GM12878 (cell line): ENCODE data around the gene LCN12. TPM values are rescaled to one million over a fixed set of nuclear protein-coding genes. Genes with fewer than 3 reads are reported as not detected.
A peak's percentile ranks its signal among the peaks of the same experiment; 100 is the strongest.

Experiments
- ATAC-seq: fragments of 200-7000 bp; cut with Tn5 transposase; 3 replicates; pipeline ENCODE4 v1.9.1; 2020; ENCODE audit warnings: mild to moderate bottlenecking, moderate library complexity
- BruUV-seq: library from RNA; stranded (reverse); fragments of 400-500 nt; replicated peaks from 2 replicates; lab custom pipeline; 2021; lab: Mats Ljungman, UMichigan
- CTCF ChIA-PET: fragments of 300-600 bp; sonication (Branson Sonifier 250); formaldehyde crosslinking; extraction: SDS; loops from one replicate; lab custom pipeline; 2021; ENCODE audit warnings: inconsistent platforms; lab: Yijun Ruan, JAX
- POLR2A ChIA-PET: fragments of 350-600 bp; formaldehyde crosslinking; extraction: SDS; loops from one replicate; lab custom pipeline; 2021; ENCODE audit warnings: inconsistent platforms; lab: Charles Lee
- RAD21 ChIA-PET: fragments of 300-600 bp; sonication (Branson Sonifier 250); formaldehyde crosslinking; loops from one replicate; lab custom pipeline; 2023; ENCODE audit warnings: antibody characterized with exemption; ENCODE audit not compliant: unreplicated experiment; lab: Charles Lee
- SMC1A ChIA-PET: fragments of 300-600 bp; sonication (Branson Sonifier 250); formaldehyde crosslinking; loops from one replicate; lab custom pipeline; 2023; ENCODE audit not compliant: unreplicated experiment, uncharacterized antibody; lab: Charles Lee
- DNase-seq: peaks from one replicate; pipeline ENCODE4 v3.0.0-alpha.2; 2011; ENCODE audit warnings: low read depth, low spot score
- FAIRE-seq: peaks from 3 replicates; lab custom pipeline; 2011; peaks lifted over from hg19 to GRCh38; lab: Jason Lieb, UNC
- H2AFZ ChIP-seq: 2 replicates; pipeline ENCODE4 v1.6.0; 2011; ENCODE audit warnings: low read depth, low read length, control low read depth; ENCODE audit not compliant: control insufficient read depth
- H3K27ac ChIP-seq: 2 replicates; pipeline ENCODE4 v1.5.1; 2011; ENCODE audit warnings: control low read depth; ENCODE audit not compliant: control insufficient read depth, insufficient read depth
- H3K27me3 ChIP-seq, 2 experiments: replicated peaks in 1 of 2; 2 replicates each; pipeline versions ENCODE4 v1.6.0 to v1.6.1; 2011; ENCODE audit warnings: low read length in 1 of 2; ENCODE audit not compliant: control insufficient read depth in 2 of 2, insufficient read depth in 2 of 2
- H3K36me3 ChIP-seq, 2 experiments: 2 replicates each; pipeline ENCODE4 v1.5.1; 2011; ENCODE audit warnings: low read length in 1 of 2; ENCODE audit not compliant: control insufficient read depth in 2 of 2, insufficient read depth in 2 of 2
- H3K4me1 ChIP-seq: 2 replicates; pipeline ENCODE4 v1.6.1; 2011; ENCODE audit warnings: mild to moderate bottlenecking, low read length, moderate library complexity, mixed read lengths; ENCODE audit not compliant: control insufficient read depth, insufficient read depth
- H3K4me2 ChIP-seq: 2 replicates; pipeline ENCODE4 v1.6.0; 2011; ENCODE audit warnings: control low read depth; ENCODE audit not compliant: control insufficient read depth, insufficient read depth
- H3K4me3 ChIP-seq: fragments of 200-600 bp; sonication (generic); 2 replicates; pipeline ENCODE4 v1.5.1; 2016
- H3K79me2 ChIP-seq: 2 replicates; pipeline ENCODE4 v1.6.0; 2011; ENCODE audit warnings: low read length; ENCODE audit not compliant: control insufficient read depth, insufficient read depth
- H3K9ac ChIP-seq: 2 replicates; pipeline ENCODE4 v1.8.0; 2011; ENCODE audit warnings: low read length, control low read depth, mixed read lengths; ENCODE audit not compliant: control insufficient read depth, insufficient read depth
- H3K9me3 ChIP-seq: replicated peaks from 3 replicates; pipeline ENCODE4 v1.5.1; 2011; ENCODE audit warnings: mild to moderate bottlenecking, low read length; ENCODE audit not compliant: control insufficient read depth, insufficient read depth
- H4K20me1 ChIP-seq: 2 replicates; pipeline ENCODE4 v1.6.0; 2011; ENCODE audit not compliant: control insufficient read depth, insufficient read depth
- ATF7 ChIP-seq: fragments of 450-650 bp; IDR thresholded peaks from 2 replicates; pipeline ENCODE4 v1.6.1; 2016; ENCODE audit warnings: low read depth, mild to moderate bottlenecking
- EGR1 ChIP-seq, 2 experiments: IDR thresholded peaks; 1 replicate in 1 of 2; 2 replicates in 1 of 2; pipeline ENCODE4 v1.6.1; 2011 to 2012; ENCODE audit warnings: low read depth in 2 of 2, low read length in 2 of 2, borderline replicate concordance in 1 of 2, mild to moderate bottlenecking in 1 of 2, moderate library complexity in 1 of 2
- EP300 ChIP-seq, 2 experiments: fragments of 150-350 bp in 1 of 2; IDR thresholded peaks; 2 replicates each; pipeline ENCODE4 v1.6.1; 2011 to 2012; ENCODE audit warnings: low read depth in 2 of 2, low read length in 2 of 2, borderline replicate concordance in 1 of 2, improper control_type of control experiment in 1 of 2, inconsistent platforms in 1 of 2; ENCODE audit not compliant: control insufficient read depth in 1 of 2
- EZH2 ChIP-seq: IDR thresholded peaks from 2 replicates; pipeline ENCODE4 v1.6.1; 2012; ENCODE audit warnings: low read depth, mild to moderate bottlenecking, control low read depth, inconsistent platforms, low read length, borderline replicate concordance; ENCODE audit not compliant: control insufficient read depth
- GABPA ChIP-seq: IDR thresholded peaks from 2 replicates; pipeline ENCODE4 v1.6.1; 2014; ENCODE audit warnings: antibody characterized with exemption, low read depth, mild to moderate bottlenecking, inconsistent platforms
- HDAC2 ChIP-seq: fragments of 200-600 bp; sonication (generic); IDR thresholded peaks from 2 replicates; pipeline ENCODE4 v1.6.1; 2017
- KDM1A ChIP-seq: fragments of 200-600 bp; sonication (generic); IDR thresholded peaks from 2 replicates; pipeline ENCODE4 v1.6.1; 2016; ENCODE audit warnings: borderline replicate concordance
- NFYA ChIP-seq: IDR thresholded peaks from 2 replicates; pipeline ENCODE4 v1.6.1; 2011; ENCODE audit warnings: low read depth, mild to moderate bottlenecking, low read length, improper control_type of control experiment, borderline replicate concordance
- POLR2AphosphoS5 ChIP-seq: IDR thresholded peaks from 2 replicates; pipeline ENCODE4 v1.6.1; 2011; ENCODE audit warnings: mild to moderate bottlenecking, low read length, inconsistent platforms
- RBBP5 ChIP-seq: fragments of 200-600 bp; sonication (generic); conservative IDR thresholded peaks from 2 replicates; pipeline ENCODE4 v1.6.1; 2016
- REST ChIP-seq: IDR thresholded peaks from 2 replicates; pipeline ENCODE4 v1.6.1; 2012; ENCODE audit warnings: mild to moderate bottlenecking, low read depth, low read length
- SREBF1 ChIP-seq: IDR thresholded peaks from 2 replicates; pipeline ENCODE4 v1.6.1; 2012; ENCODE audit warnings: mild to moderate bottlenecking, low read length
- ZNF384 ChIP-seq: IDR thresholded peaks from 2 replicates; pipeline ENCODE4 v1.6.1; 2012; ENCODE audit warnings: low read depth, mild to moderate bottlenecking, low read length, improper control_type of control experiment, borderline replicate concordance
- whole genome bisulfite sequencing: methylation state at CpG from one replicate; pipeline ENCODE4 v1.1.6; 2016; ENCODE audit warnings: low lambda C conversion rate; ENCODE audit not compliant: insufficient replicate concordance, insufficient coverage; ENCODE audit errors: missing lambda C conversion rate; 5-methylcytosine and 5-hydroxymethylcytosine counted together
- in situ Hi-C: fragments of 300-500 bp; cut with MboI; formaldehyde crosslinking; loops from 9 replicates; pipeline ENCODE4 v1.14.3; 2018; ENCODE audit warnings: mixed read lengths
- intact Hi-C: fragments of 100-400 bp; cut with micrococcal nuclease; formaldehyde crosslinking; loops from one replicate; pipeline ENCODE4 v1.14.2; 2022; ENCODE audit not compliant: unreplicated experiment
- polyA plus RNA-seq, 11 experiments: library from polyadenylated mRNA; depleted of rRNA in 4 of 11; unstranded in 6 of 11; stranded (reverse) in 5 of 11; fragments of >200 nt; fragmentation: Nextera tagmentation in 4 of 11; fragmentation: Illumina TruSeq in 1 of 11; extraction: Ambion mirVana in 4 of 11; extraction: Trizol in 1 of 11; gene quantifications; 1 replicate in 1 of 11; 2 replicates in 10 of 11; pipeline versions ENCODE4 v1.2.1 to v1.2.3, GENCODE V29; 2011 to 2016; ENCODE audit warnings: inconsistent platforms in 2 of 11, missing spikeins in 2 of 11, low read depth in 1 of 11
- total RNA-seq, 4 experiments: library from RNA; depleted of rRNA in 3 of 4; stranded (reverse); fragments of >200 nt in 3 of 4; fragmentation: Illumina TruSeq in 1 of 4; extraction: Trizol in 1 of 4; gene quantifications; 2 replicates each; pipeline versions ENCODE4 v1.2.1 to v1.2.3, GENCODE V29; 2013 to 2021

The LCN12 gene
- total and polyA plus RNA-seq, 10 of the 15 experiments (the other 5 are each of a cell fraction or from before 2014, with no cell fraction given): 0.06 to 0.64 (median 0.40) TPM; not detected in 3

- WGBS: 40% methylated on average over 8 of the region's 9 CpGs
- H3K4me2 ChIP-seq: peak overlapping the region; percentile 98
- ATAC-seq: no peak
- peak overlapping the region; percentile 77 for H3K4me3 ChIP-seq
- in situ Hi-C loops (no loop called here), intact Hi-C loops (no loop called here)
- BruUV-seq: no TSS peak
- no peak for FAIRE-seq
- no peaks in the 10 kb centered on the region for H3K27me3 ChIP-seq
- ChIA-PET POLR2A (interaction anchor here (1.1 kb wide), 1 partner anchor 272 kb away, joined by 3 read pairs; no protein-coding TSS in a partner anchor), RAD21 (interaction anchor here (0.8 kb wide), 1 partner anchor 49 kb away, joined by 3 read pairs; no protein-coding TSS in a partner anchor), CTCF (interaction anchor here (0.7 to 1.3 kb wide), 4 partner anchors 16 to 277 kb away, joined by 3 to 10 read pairs (median 4); partner anchors contain the start of gene RNF224), SMC1A (interaction anchor here (1.1 to 1.5 kb wide), 3 partner anchors 49 to 84 kb away, joined by 3 to 8 read pairs (median 4); no protein-coding TSS in a partner anchor)
- H3K27ac ChIP-seq: peak overlapping the region; percentile 53
- DNase-seq: no peak
- H4K20me1 ChIP-seq: no peaks in the 10 kb centered on the region
- H3K9me3 ChIP-seq: no peaks in the 10 kb centered on the region
- H3K4me1 ChIP-seq: peaks cover 6% of the 10 kb centered on the region; the same call in 1 of the 2 replicates
- H3K79me2 ChIP-seq: no peaks in the 10 kb centered on the region
- TF ChIP-seq RBBP5: no peak
- no peak for TF ChIP-seq SREBF1
- no peak for TF ChIP-seq ATF7
- TF ChIP-seq EP300 (IDR thresholded peaks at IDR 0.05; ENCODE audit: borderline replicate concordance in 1 of 2, control insufficient read depth in 1 of 2, low read depth in 2 of 2, low read length in 2 of 2): no peak
- TF ChIP-seq EGR1 (IDR thresholded peaks at IDR 0.05; ENCODE audit: borderline replicate concordance in 1 of 2, low read depth in 2 of 2, low read length in 2 of 2): no peak
- no peak for TF ChIP-seq POLR2AphosphoS5
- no peak for TF ChIP-seq NFYA
- no peak for TF ChIP-seq GABPA
- no peak for TF ChIP-seq HDAC2
- no peak for TF ChIP-seq REST
- no peak for TF ChIP-seq ZNF384
- TF ChIP-seq KDM1A: no peak
- no peak for TF ChIP-seq EZH2
- TF ChIP-seq, all 136 proteins: peak for 0
- Histone ChIP-seq H3K9ac (peak overlapping the region; percentile 78; the same call in 1 of the 2 replicates), H3K36me3 (no peaks in the 10 kb centered on the region), H2AFZ (peak overlapping the region; percentile 97)
Measured at GRCh38 chr9:136950656-136951276, 1.3 kb upstream of the LCN12 start.
